HCT116 (cell line): ENCODE data around the gene FGFRL1. TPM values are rescaled to one million over a fixed set of nuclear protein-coding genes. Genes with fewer than 3 reads are reported as not detected.

Experiments used
- ATAC-seq: fragments of 200-7000 bp; cut with Tn5 transposase; 2 replicates; pipeline ENCODE4 v1.9.1; 2020; ENCODE audit warnings: mild to moderate bottlenecking, moderate library complexity
- BruUV-seq: library from RNA; stranded (reverse); fragments of 400-500 nt; replicated peaks from 2 replicates; lab custom pipeline; 2021; lab: Mats Ljungman, UMichigan
- CTCF ChIA-PET: fragments of 300-600 bp; sonication (Branson Sonifier 250); formaldehyde crosslinking; loops from one replicate; lab custom pipeline; 2021; ENCODE audit warnings: antibody characterized with exemption; lab: Charles Lee
- POLR2A ChIA-PET: fragments of 300-600, 350-600 bp; sonication (Branson Sonifier 250); formaldehyde crosslinking; loops from one replicate; lab custom pipeline; 2021; ENCODE audit warnings: antibody characterized with exemption; lab: Charles Lee
- RAD21 ChIA-PET, 2 experiments: fragments of 300-600 bp; sonication (Branson Sonifier 250); formaldehyde crosslinking; loops; one replicate each; lab custom pipeline; 2023; ENCODE audit warnings: low total read pairs in 2 of 2; ENCODE audit not compliant: uncharacterized antibody in 2 of 2, unreplicated experiment in 2 of 2, low non-redundant PET in 1 of 2; lab: Charles Lee
- DNase-seq: peaks from one replicate; pipeline ENCODE4 v3.0.0-alpha.2; 2010; ENCODE audit warnings: low read depth, low spot score
- H2AFZ ChIP-seq: fragments of 200-600 bp; shearing (Covaris generic), sonication (generic); 2 replicates; pipeline ENCODE4 v1.6.1; 2017; ENCODE audit warnings: low read depth, mixed run types, mixed read lengths, antibody characterized with exemption, low read length; ENCODE audit not compliant: poor library complexity, severe bottlenecking
- H3K27ac ChIP-seq: 2 replicates; pipeline ENCODE4 v1.5.1; 2012; ENCODE audit warnings: low read depth, low read length
- H3K27me3 ChIP-seq: fragments of 200-600 bp; sonication (generic); 2 replicates; pipeline ENCODE4 v1.6.1; 2016; ENCODE audit warnings: mixed run types, low read length, mixed read lengths; ENCODE audit not compliant: insufficient read depth
- H3K36me3 ChIP-seq, 2 experiments: fragments of 200-500 bp in 1 of 2; fragments of 200-600 bp in 1 of 2; sonication (Bioruptor generic) in 1 of 2; sonication (generic) in 1 of 2; 2 replicates each; pipeline versions ENCODE4 v1.5.1 to v1.6.1; 2014 to 2016; ENCODE audit warnings: low read length in 2 of 2, inconsistent platforms in 1 of 2, mixed read lengths in 1 of 2, mixed run types in 1 of 2; ENCODE audit not compliant: insufficient read depth in 2 of 2, control insufficient read depth in 1 of 2
- H3K4me1 ChIP-seq, 2 experiments: fragments of 200-600 bp in 1 of 2; sonication (generic) in 1 of 2; 2 replicates each; pipeline versions ENCODE4 v1.5.1 to v1.6.1; 2012 to 2017; ENCODE audit warnings: low read length in 2 of 2, inconsistent platforms in 1 of 2, mild to moderate bottlenecking in 1 of 2, mixed read lengths in 1 of 2, mixed run types in 1 of 2, moderate library complexity in 1 of 2; ENCODE audit not compliant: insufficient read depth in 2 of 2, control insufficient read depth in 1 of 2
- H3K4me2 ChIP-seq: fragments of 200-600 bp; sonication (generic); 2 replicates; pipeline ENCODE4 v1.6.1; 2017; ENCODE audit warnings: mixed run types, low read length, mixed read lengths
- H3K4me3 ChIP-seq, 2 experiments: fragments of 200-600 bp in 1 of 2; sonication (generic) in 1 of 2; replicated peaks in 1 of 2; 2 replicates each; pipeline ENCODE4 v1.5.1; 2011 to 2016; ENCODE audit warnings: low read length in 2 of 2, control low read depth in 1 of 2, low read depth in 1 of 2, mild to moderate bottlenecking in 1 of 2, mixed read lengths in 1 of 2, mixed run types in 1 of 2
- H3K79me2 ChIP-seq: fragments of 200-600 bp; sonication (generic); 2 replicates; pipeline ENCODE4 v1.6.1; 2017; ENCODE audit warnings: mild to moderate bottlenecking, mixed run types, low read length, moderate library complexity, mixed read lengths; ENCODE audit not compliant: insufficient read depth
- H3K9ac ChIP-seq: fragments of 200-600 bp; sonication (generic); 2 replicates; pipeline ENCODE4 v1.6.1; 2016; ENCODE audit warnings: low read length, mixed read lengths
- H3K9me2 ChIP-seq: fragments of 200-600 bp; sonication (generic), shearing (Covaris generic); 2 replicates; pipeline ENCODE4 v1.6.1; 2017; ENCODE audit warnings: mixed run types, mild to moderate bottlenecking, moderate library complexity; ENCODE audit not compliant: insufficient read depth
- H3K9me3 ChIP-seq, 2 experiments: fragments of 200-500 bp in 1 of 2; fragments of 200-600 bp in 1 of 2; sonication (Bioruptor generic) in 1 of 2; sonication (generic) in 1 of 2; 2 replicates each; pipeline ENCODE4 v1.6.1; 2014 to 2017; ENCODE audit warnings: low read length in 2 of 2, mixed read lengths in 2 of 2, inconsistent platforms in 1 of 2, low read depth in 1 of 2, mild to moderate bottlenecking in 1 of 2, mixed run types in 1 of 2, moderate library complexity in 1 of 2; ENCODE audit not compliant: control insufficient read depth in 1 of 2, insufficient read depth in 1 of 2
- H4K20me1 ChIP-seq: fragments of 200-600 bp; sonication (generic), shearing (Covaris generic); 2 replicates; pipeline ENCODE4 v1.6.1; 2017; ENCODE audit warnings: mixed run types, mild to moderate bottlenecking, moderate library complexity; ENCODE audit not compliant: insufficient read depth
- ATF3 ChIP-seq: IDR thresholded peaks from 2 replicates; pipeline ENCODE4 v1.6.1; 2012
- CEBPB ChIP-seq: IDR thresholded peaks from 2 replicates; pipeline ENCODE4 v1.6.1; 2012; ENCODE audit warnings: low read depth
- EGR1 ChIP-seq: IDR thresholded peaks from 2 replicates; pipeline ENCODE4 v1.6.1; 2012; ENCODE audit warnings: low read depth
- ELF1 ChIP-seq: IDR thresholded peaks from 2 replicates; pipeline ENCODE4 v1.6.1; 2012; ENCODE audit warnings: low read depth, borderline replicate concordance
- EZH2 ChIP-seq: fragments of 200-600 bp; sonication (generic); IDR thresholded peaks from 2 replicates; pipeline ENCODE4 v1.6.1; 2017; ENCODE audit warnings: antibody characterized with exemption, mixed run types
- FOSL1 ChIP-seq: IDR thresholded peaks from 2 replicates; pipeline ENCODE4 v1.6.1; 2012; ENCODE audit warnings: low read depth
- JUND ChIP-seq: IDR thresholded peaks from 2 replicates; pipeline ENCODE4 v1.6.1; 2012
- MAX ChIP-seq: IDR thresholded peaks from 2 replicates; pipeline ENCODE4 v1.6.1; 2012
- POLR2AphosphoS5 ChIP-seq: IDR thresholded peaks from 2 replicates; pipeline ENCODE4 v1.6.1; 2011; ENCODE audit warnings: mild to moderate bottlenecking, low read depth, low read length, moderate library complexity
- RAD21 ChIP-seq: IDR thresholded peaks from 2 replicates; pipeline ENCODE4 v1.6.1; 2012; ENCODE audit warnings: low read depth, mild to moderate bottlenecking
- REST ChIP-seq: IDR thresholded peaks from 2 replicates; pipeline ENCODE4 v1.6.1; 2012; ENCODE audit warnings: low read depth
- SP1 ChIP-seq: IDR thresholded peaks from 2 replicates; pipeline ENCODE4 v1.6.1; 2012; ENCODE audit warnings: low read depth
- TCF7L2 ChIP-seq: IDR thresholded peaks from 2 replicates; pipeline ENCODE4 v1.7.0; 2011; ENCODE audit warnings: borderline replicate concordance, inconsistent platforms; ENCODE audit not compliant: insufficient read depth, insufficient read length; ENCODE audit errors: extremely low read depth
- YY1 ChIP-seq: IDR thresholded peaks from 2 replicates; pipeline ENCODE4 v1.6.1; 2011; ENCODE audit warnings: low read length, low read depth, moderate library complexity, mild to moderate bottlenecking; ENCODE audit not compliant: insufficient replicate concordance; ENCODE audit errors: extremely low read depth
- ZFX ChIP-seq: fragments of 450-650 bp; IDR thresholded peaks from 2 replicates; pipeline ENCODE4 v1.6.1; 2017
- ZNF274 ChIP-seq: fragments of 200-500 bp; sonication (Bioruptor generic); IDR thresholded peaks from 2 replicates; pipeline ENCODE4 v1.6.1; 2014; ENCODE audit warnings: mild to moderate bottlenecking, low read depth, low read length, inconsistent platforms
- intact Hi-C: fragments of 100-400 bp; cut with micrococcal nuclease; formaldehyde crosslinking; loops from 2 replicates; pipeline ENCODE4 v1.10.0; 2022
- total RNA-seq: library from RNA; stranded (reverse); gene quantifications from one replicate; pipeline ENCODE4 v1.2.1, GENCODE V29; 2021; ENCODE audit not compliant: unreplicated experiment

Gene FGFRL1
- total RNA-seq, 1 experiment from 2014 or later, result 91.1 TPM

- no peak for TF ChIP-seq REST
Observed at GRCh38 chr4:1040344-1041146, 29.1 kb downstream of the FGFRL1 start (continued).

- ChIA-PET POLR2A (no interaction called here), CTCF (no interaction called here), RAD21 (no interaction called here)
- Histone ChIP-seq H3K4me2 (peak overlapping the region; percentile 69), H4K20me1 (no peaks in the 10 kb centered on the region), H3K79me2 (no peaks in the 10 kb centered on the region), H3K9me3 (no peaks in the 10 kb centered on the region), H3K36me3 (no peaks in the 10 kb centered on the region), H3K27ac (peak overlapping the region; percentile 65), H3K27me3 (no peaks in the 10 kb centered on the region), H3K4me3 (peak overlapping the region in 1 of 2 experiments; percentile 33; a peak in 1 of 4 replicates), H2AFZ (peak overlapping the region; percentile 16), H3K9me2 (no peaks in the 10 kb centered on the region), H3K4me1 (peaks cover 58 to 77% of the 10 kb centered on the region in 2 experiments), H3K9ac (peak overlapping the region; percentile 41; the same call in 1 of the 2 replicates)
- ATAC-seq (0 out of 2 replicates have a peak, but pooled peaks have one; percentile 10), DNase-seq (no peak)
- intact Hi-C loops, result no loop called here
- BruUV-seq, result no TSS peak
- TF ChIP-seq SP1 (no peak), FOSL1 (no peak), MAX (no peak), JUND (no peak), CEBPB (no peak), YY1 (no peak), EGR1 (no peak), POLR2AphosphoS5 (no peak), ATF3 (no peak), ZNF274 (no peak), ZFX (no peak), TCF7L2 (no peak), RAD21 (no peak), EZH2 (no peak), REST (no peak), ELF1 (no peak)
Observed at GRCh38 chr4:1041147-1041935, 29.9 kb downstream of the FGFRL1 start.
